Measurements from ENCODE around the gene GOT1.

The GOT1 gene

DNA sequence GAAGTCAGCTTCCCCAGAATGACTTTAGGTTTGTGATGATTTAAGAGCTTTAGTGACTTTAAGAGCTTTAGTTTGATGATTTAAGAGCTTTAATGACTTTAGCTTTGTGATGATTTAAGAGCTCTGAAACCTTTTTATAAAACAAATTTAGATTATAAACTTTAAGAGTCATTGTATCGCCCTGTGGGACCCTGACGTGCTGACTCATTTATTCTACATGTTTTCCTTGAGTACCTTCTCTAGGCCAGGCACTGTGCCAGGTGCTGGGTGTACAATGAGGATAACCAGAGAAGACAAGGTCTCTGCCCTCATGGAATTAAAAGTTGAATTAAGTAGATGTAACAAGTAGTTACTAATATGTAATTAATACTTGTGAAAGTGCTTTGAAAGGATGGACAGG, 55.9 kb downstream of the GOT1 start:
- no peak for DNase-seq
- in situ Hi-C loops (cut with HindIII; ENCODE audit: low pct_ligation_motif_present, low pct_unique_long_range_greater_than_20kb, low sequenced_read_pairs) = no loop called here

GRCh38 chr10:99372546-99373271, 57.7 kb downstream of the GOT1 start:
- no peak for DNase-seq
- in situ Hi-C loops (cut with HindIII; ENCODE audit: low pct_ligation_motif_present, low pct_unique_long_range_greater_than_20kb, low sequenced_read_pairs) = no loop called here

DNA sequence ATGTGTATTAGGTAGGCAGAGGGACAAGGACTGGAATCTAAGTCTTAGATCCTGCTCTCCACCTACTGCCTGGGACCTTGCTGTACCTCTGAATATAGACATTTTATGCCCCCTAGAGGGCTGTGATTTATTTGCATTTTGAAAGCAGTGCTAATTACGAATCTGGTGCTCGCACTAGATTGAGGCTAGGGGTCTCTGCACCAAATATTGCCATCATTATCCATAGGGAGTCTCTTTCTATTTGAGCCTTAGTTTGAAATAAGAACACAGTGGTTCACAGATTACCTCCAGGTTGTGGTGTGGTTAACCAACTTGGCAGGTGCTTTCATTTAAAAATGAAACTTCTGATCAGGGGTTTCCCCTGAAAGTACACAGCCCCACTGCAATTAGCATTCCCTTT, 59.4 kb downstream of the GOT1 start:
- in situ Hi-C loops (cut with HindIII; ENCODE audit: low pct_ligation_motif_present, low pct_unique_long_range_greater_than_20kb, low sequenced_read_pairs) = no loop called here
- peak; percentile 67 for DNase-seq

- no peak for DNase-seq
- in situ Hi-C loops (cut with HindIII; ENCODE audit: low pct_ligation_motif_present, low pct_unique_long_range_greater_than_20kb, low sequenced_read_pairs) = no loop called here
Observed at GRCh38 chr10:99369551-99369950, 60.9 kb downstream of the GOT1 start.

DNA sequence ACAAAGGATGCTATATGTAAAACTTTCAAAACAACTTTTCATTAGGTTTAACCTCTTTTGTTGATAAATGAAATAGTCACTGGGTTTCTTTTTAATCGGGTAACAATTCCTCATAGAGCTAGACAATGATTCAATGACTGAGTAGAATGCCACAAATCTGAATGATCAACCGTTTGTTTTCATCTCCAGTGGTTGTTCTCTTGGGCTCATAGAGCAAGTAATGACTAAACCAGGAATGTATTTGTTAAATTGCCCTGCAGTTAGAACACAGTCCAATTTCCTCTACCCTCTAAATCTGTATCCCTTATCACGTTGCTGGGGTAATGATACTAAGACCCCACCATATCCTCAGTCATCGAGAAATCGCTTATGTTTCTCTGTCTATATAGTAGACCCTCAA, 61.3 kb downstream of the GOT1 start:
- no peak for DNase-seq
- in situ Hi-C loops (cut with HindIII; ENCODE audit: low pct_ligation_motif_present, low pct_unique_long_range_greater_than_20kb, low sequenced_read_pairs) = no loop called here

- DNase-seq = no peak
- in situ Hi-C loops (cut with HindIII; ENCODE audit: low pct_ligation_motif_present, low pct_unique_long_range_greater_than_20kb, low sequenced_read_pairs) = no loop called here
Observed at GRCh38 chr10:99368646-99369045, 61.8 kb downstream of the GOT1 start.

DNA sequence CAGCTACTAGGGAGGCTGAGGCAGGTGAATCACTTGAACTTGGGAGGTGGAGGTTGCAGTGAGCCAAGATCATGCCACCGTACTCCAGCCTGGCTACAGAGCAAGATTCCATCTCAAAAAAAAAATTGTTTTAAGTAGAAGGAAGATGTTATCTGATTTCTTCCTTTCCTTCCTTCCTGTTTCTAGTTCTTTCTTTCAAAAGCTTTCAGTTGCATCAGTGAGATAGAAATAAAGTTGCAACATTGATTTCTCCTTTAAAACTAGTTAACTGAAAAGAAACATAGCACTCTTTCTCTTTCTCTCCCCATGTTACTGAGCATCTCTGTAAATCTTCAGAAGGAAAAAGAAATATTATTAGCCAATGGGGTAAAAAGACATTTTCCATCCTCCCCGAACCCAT, 63.8 kb downstream of the GOT1 start:
- in situ Hi-C loops (cut with HindIII; ENCODE audit: low pct_ligation_motif_present, low pct_unique_long_range_greater_than_20kb, low sequenced_read_pairs) = no loop called here

DNA sequence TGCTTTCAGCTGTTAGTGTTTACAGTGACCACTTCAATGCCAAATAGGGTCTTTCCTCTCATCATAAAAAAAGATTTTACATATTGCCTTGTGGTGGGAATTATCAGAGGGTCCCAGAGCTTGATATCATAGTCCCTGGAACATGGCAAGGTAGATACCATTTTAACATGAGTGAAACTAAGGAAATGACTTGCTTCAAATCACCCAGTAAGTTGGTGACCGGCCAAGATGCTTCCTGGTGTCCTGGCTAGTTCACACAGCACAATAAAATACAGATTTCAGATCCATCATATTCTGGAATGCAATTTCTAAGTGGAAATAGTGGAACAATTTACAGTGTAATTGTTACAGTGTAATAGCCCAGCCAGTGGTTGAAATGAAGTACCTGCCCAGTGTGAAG, 64.7 kb downstream of the GOT1 start:
- no peak for DNase-seq
- in situ Hi-C loops (cut with HindIII; ENCODE audit: low pct_ligation_motif_present, low pct_unique_long_range_greater_than_20kb, low sequenced_read_pairs) = no loop called here

More for the DNA sequence above, 63.8 kb downstream of the GOT1 start:
- no peak for DNase-seq

- in situ Hi-C loops (cut with HindIII; ENCODE audit: low pct_ligation_motif_present, low pct_unique_long_range_greater_than_20kb, low sequenced_read_pairs) = no loop called here
- DNase-seq = no peak
Observed at GRCh38 chr10:99365311-99365710, 65.1 kb downstream of the GOT1 start.

GRCh38 chr10:99364125-99364524, 66.3 kb downstream of the GOT1 start:
- in situ Hi-C loops (cut with HindIII; ENCODE audit: low pct_ligation_motif_present, low pct_unique_long_range_greater_than_20kb, low sequenced_read_pairs) = no loop called here
- DNase-seq = no peak

DNA sequence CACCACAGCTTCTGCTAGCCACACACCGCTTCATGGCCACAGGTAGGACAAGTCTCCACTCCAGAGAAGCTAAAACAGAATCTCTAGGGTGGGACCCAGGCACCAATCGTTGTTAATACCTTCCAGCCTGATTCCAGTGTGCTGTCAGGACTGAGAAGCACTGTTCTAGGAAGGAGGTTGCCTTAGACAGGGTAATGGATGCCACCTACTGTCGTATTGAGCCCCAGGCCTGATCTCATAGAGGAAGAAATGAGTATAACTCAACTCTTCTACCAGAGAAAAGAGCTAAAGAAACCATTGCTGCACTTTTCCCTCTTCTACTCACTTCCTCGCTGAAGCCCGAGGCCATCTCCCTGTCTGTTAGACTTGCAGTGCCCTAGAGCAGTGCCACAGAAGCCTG, 69.5 kb downstream of the GOT1 start:
- no peak for DNase-seq
- in situ Hi-C loops (cut with HindIII; ENCODE audit: low pct_ligation_motif_present, low pct_unique_long_range_greater_than_20kb, low sequenced_read_pairs) = no loop called here

DNA sequence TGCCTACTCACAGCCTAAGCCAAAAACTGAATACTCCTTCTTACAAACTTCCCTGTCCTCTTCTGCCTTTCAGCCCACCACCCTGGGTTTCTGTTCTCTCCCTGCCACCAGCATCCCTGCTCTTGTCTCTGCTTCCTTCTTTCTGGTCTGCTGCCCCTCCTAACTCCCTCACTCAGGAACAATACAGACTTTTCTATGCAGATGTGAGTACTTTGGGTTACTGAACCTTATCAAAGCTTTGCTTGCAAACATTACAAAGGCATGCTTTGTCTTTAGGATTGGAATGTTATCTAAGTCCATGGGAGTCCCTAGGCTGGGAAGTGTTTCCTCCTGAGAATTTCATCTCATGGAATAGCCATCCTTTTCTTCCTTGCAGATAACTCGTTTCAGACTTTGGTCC, 72.3 kb downstream of the GOT1 start:
- in situ Hi-C loops (cut with HindIII; ENCODE audit: low pct_ligation_motif_present, low pct_unique_long_range_greater_than_20kb, low sequenced_read_pairs) = no loop called here
- DNase-seq = no peak

DNA sequence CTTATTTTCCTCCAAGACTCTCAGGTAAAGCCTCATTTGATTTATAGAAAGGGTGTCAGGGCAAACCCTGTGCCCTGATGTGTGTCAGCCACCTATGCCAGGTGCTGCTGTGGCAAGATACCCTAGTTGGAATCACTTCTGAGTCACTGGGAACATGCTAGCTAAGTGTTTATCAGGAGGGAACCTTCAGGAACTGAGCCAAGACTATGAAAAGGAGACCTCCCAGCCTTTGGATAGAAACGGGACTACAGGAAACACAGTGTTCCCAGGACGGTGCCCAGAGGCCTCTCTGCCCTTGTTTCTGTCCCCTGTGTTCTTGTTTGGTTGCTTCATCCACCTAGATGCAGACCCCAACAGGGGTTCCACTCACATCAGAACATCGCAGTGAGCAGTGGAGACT, 72.7 kb downstream of the GOT1 start:
- DNase-seq = no peak

GRCh38 chr10:99353182-99353581, 77.2 kb downstream of the GOT1 start:
- no peak for DNase-seq
- in situ Hi-C loops (cut with HindIII; ENCODE audit: low pct_ligation_motif_present, low pct_unique_long_range_greater_than_20kb, low sequenced_read_pairs) = no loop called here

More for the DNA sequence above, 72.7 kb downstream of the GOT1 start:
- in situ Hi-C loops (cut with HindIII; ENCODE audit: low pct_ligation_motif_present, low pct_unique_long_range_greater_than_20kb, low sequenced_read_pairs) = no loop called here

- DNase-seq = no peak
- in situ Hi-C loops (cut with HindIII; ENCODE audit: low pct_ligation_motif_present, low pct_unique_long_range_greater_than_20kb, low sequenced_read_pairs) = no loop called here
Observed at GRCh38 chr10:99347672-99348071, 82.8 kb downstream of the GOT1 start.

All from ACHN (cell line).